GM12892 (cell line): ENCODE data around the gene MKRN3.

Experiments used
- POLR2A ChIP-seq: IDR thresholded peaks from 2 replicates; pipeline ENCODE4 v1.6.1; 2011; ENCODE audit warnings: low read depth, low read length, control low read depth
- POLR2AphosphoS5 ChIP-seq: IDR thresholded peaks from 2 replicates; pipeline ENCODE4 v1.6.1; 2011; ENCODE audit warnings: low read depth, low read length, control low read depth
- TAF1 ChIP-seq: IDR thresholded peaks from 2 replicates; pipeline ENCODE4 v1.6.1; 2011; ENCODE audit warnings: low read depth, mild to moderate bottlenecking, control low read depth, low read length, borderline replicate concordance

DNA sequence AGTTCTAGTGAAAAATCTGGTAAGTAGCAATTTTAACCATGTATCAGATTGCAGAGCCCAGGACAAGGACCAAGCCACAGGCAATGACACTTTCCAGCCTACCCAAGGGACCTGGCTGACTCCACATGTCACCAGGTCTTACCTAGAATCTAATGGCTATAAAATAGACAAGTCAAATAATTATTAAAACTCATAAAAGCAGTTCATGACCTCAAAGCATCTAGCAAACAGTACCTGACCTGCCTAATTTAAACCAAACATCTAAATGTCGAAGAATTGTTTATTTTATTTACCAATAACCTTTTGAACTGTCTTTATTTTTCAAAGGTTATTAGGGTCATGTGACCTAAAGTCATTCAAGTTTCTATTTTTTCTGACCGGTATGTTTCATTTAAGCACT lies 35.6 kb upstream of the MKRN3 start:
- TF ChIP-seq TAF1 (no peak), POLR2A (no peak), POLR2AphosphoS5 (no peak)
